Upper lobe of left lung (tissue), 4 donors: ENCODE measurements around the gene TMEM238.

Experiments
- EP300 ChIP-seq, 4 donors: sonication (generic); formaldehyde crosslinking; IDR thresholded peaks; one replicate each; pipeline ENCODE4 v1.5.1; 2017; ENCODE audit warnings: antibody characterized with exemption in 4 of 4, control low read depth in 2 of 4
- POLR2A ChIP-seq, 4 donors: fragments of 450-650 bp; IDR thresholded peaks; one replicate each; pipeline ENCODE4 v1.5.1; 2016 to 2017; ENCODE audit warnings: antibody characterized with exemption in 4 of 4, mild to moderate bottlenecking in 2 of 4
- POLR2AphosphoS5 ChIP-seq, 2 donors: sonication (generic); formaldehyde crosslinking; IDR thresholded peaks; one replicate each; pipeline ENCODE4 v1.5.1; 2017; ENCODE audit warnings: antibody characterized with exemption in 2 of 2
- TF ChIP-seq, protein P1 (sequence below), 6 experiments: fragments of 450-650 bp in 4 of 6; fragments of 200-600 bp in 2 of 6; sonication (generic) in 2 of 6; IDR thresholded peaks; one replicate each; pipeline ENCODE4 v1.5.1; 2016 to 2019; ENCODE audit warnings: antibody characterized with exemption in 6 of 6

DNA sequence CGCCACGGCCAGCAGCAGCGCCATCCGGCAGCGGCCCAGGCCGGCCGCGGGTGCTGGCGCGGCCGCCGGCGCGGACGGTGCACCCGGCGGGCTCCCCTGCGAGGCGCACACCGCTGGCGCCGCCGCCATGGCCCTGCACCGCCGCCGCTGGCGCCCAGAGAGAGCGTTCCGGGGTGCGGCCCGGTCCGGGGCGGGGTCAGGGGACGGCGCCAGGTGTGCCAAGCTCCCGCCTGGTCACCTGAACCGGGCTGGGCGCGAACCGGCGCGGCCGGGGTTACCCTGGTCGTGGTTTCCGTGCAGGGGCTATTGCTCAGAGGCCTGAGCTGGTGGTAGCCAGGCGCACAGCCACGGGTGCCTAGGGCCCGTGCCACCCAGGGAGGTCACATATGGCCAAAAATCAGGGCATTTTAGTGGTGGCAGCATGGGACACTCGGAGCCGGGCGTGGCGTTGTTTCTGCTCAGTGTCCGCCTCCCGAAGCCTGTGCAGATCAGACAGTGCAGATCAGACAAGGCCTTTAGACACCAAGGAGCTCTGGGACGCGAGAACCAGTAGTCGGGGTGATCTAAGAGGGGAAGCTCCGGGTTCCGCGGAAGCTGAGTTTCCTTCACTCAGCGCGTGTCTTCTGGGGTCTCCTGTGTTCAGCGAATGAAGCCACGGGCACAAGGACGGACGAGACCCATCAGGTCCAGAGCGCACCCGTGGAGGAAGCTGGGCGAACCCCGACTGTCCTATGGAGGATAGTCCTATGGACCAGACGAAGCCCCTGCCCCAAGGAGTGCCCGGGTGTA is at the start of gene TMEM238:
- TF ChIP-seq, protein P1, sequence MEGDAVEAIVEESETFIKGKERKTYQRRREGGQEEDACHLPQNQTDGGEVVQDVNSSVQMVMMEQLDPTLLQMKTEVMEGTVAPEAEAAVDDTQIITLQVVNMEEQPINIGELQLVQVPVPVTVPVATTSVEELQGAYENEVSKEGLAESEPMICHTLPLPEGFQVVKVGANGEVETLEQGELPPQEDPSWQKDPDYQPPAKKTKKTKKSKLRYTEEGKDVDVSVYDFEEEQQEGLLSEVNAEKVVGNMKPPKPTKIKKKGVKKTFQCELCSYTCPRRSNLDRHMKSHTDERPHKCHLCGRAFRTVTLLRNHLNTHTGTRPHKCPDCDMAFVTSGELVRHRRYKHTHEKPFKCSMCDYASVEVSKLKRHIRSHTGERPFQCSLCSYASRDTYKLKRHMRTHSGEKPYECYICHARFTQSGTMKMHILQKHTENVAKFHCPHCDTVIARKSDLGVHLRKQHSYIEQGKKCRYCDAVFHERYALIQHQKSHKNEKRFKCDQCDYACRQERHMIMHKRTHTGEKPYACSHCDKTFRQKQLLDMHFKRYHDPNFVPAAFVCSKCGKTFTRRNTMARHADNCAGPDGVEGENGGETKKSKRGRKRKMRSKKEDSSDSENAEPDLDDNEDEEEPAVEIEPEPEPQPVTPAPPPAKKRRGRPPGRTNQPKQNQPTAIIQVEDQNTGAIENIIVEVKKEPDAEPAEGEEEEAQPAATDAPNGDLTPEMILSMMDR (IDR thresholded peaks at IDR 0.05) = peak in 2 of 6 experiments; percentile 33 to 45
- peak in 1 of 4 donors; percentile 63 for TF ChIP-seq POLR2A (IDR thresholded peaks at IDR 0.05)
- TF ChIP-seq EP300 (IDR thresholded peaks at IDR 0.05) = no peak
- peak in 1 of 2 donors; percentile 20 for TF ChIP-seq POLR2AphosphoS5 (IDR thresholded peaks at IDR 0.05)
